ENCODE data around the gene CALD1. TPM values are rescaled to one million over a fixed set of nuclear protein-coding genes. Genes with fewer than 3 reads are reported as not detected.

The CALD1 gene
- total RNA-seq, 4 donors from 2014 or later, result 162 to 401 (median 226) TPM

- Histone ChIP-seq H3K27me3 (no peaks in the 10 kb centered on the region), H3K4me1 (peaks cover 0 to 29% (median 9%) of the 10 kb centered on the region in 4 donors), H3K4me3 (no peak overlapping the region), H3K27ac (peak overlapping the region; percentile 19 to 65 (median 59)), H3K9me3 (no peaks in the 10 kb centered on the region), H3K36me3 (peaks cover 0 to 7% (median 0%) of the 10 kb centered on the region in 4 donors)
- DNase-seq, result no peak
- TF ChIP-seq EP300 (IDR thresholded peaks at IDR 0.05; ENCODE audit: low read depth) (no peak), POLR2AphosphoS5 (IDR thresholded peaks at IDR 0.05) (no peak), CTCF (IDR thresholded peaks at IDR 0.05) (no peak), POLR2A (IDR thresholded peaks at IDR 0.05) (no peak)
- in situ Hi-C loops (cut with MboI; ENCODE audit: low pct_ligation_motif_present in 1 of 4, low pct_unique_long_range_greater_than_20kb in 1 of 4, low sequenced_read_pairs in 3 of 4), result loop anchor here in 3 of 4 donors (10.0 kb wide), 1 partner anchor 169 kb away; no protein-coding TSS in a partner anchor
- WGBS, 2 donors (ENCODE audit: low coverage in 1 of 2), result 45 to 56% methylated on average over 3 to 6 of the region's 6 CpGs
- intact Hi-C loops (cut with DNase I; ENCODE audit: low total_unique reads), result no loop called here
Measured at GRCh38 chr7:134995239-134996096, 216.0 kb downstream of the CALD1 start.

- Histone ChIP-seq H3K36me3 (peaks cover 0 to 7% (median 0%) of the 10 kb centered on the region in 4 donors), H3K4me3 (no peak overlapping the region), H3K4me1 (peaks cover 0 to 27% (median 9%) of the 10 kb centered on the region in 4 donors), H3K27me3 (no peaks in the 10 kb centered on the region), H3K27ac (peak overlapping the region; percentile 17 to 65 (median 59)), H3K9me3 (no peaks in the 10 kb centered on the region)
- 64 to 72% methylated on average over 2 of the region's 2 CpGs for WGBS, 2 donors (ENCODE audit: low coverage in 1 of 2)
- intact Hi-C loops (cut with DNase I; ENCODE audit: low total_unique reads) (no loop called here), in situ Hi-C loops (cut with MboI; ENCODE audit: low pct_ligation_motif_present in 1 of 4, low pct_unique_long_range_greater_than_20kb in 1 of 4, low sequenced_read_pairs in 3 of 4) (loop anchor here in 3 of 4 donors (10.0 kb wide), 1 partner anchor 169 kb away; no protein-coding TSS in a partner anchor)
- DNase-seq, result peak; percentile 32
- TF ChIP-seq EP300 (IDR thresholded peaks at IDR 0.05; ENCODE audit: low read depth) (no peak), POLR2AphosphoS5 (IDR thresholded peaks at IDR 0.05) (no peak), CTCF (IDR thresholded peaks at IDR 0.05) (no peak), POLR2A (IDR thresholded peaks at IDR 0.05) (no peak)
Measured at GRCh38 chr7:134996097-134996550, 216.7 kb downstream of the CALD1 start.

- H3K4me3 ChIP-seq, result no peak overlapping the region
- H3K36me3 ChIP-seq, result peaks cover 0 to 7% (median 0%) of the 10 kb centered on the region in 4 donors
- WGBS, 2 donors (ENCODE audit: low coverage in 1 of 2), result 95% methylated on average over 3 of the region's 3 CpGs; no CpG with 5 or more reads in 1 of the 2 donors
- in situ Hi-C loops (cut with MboI; ENCODE audit: low pct_ligation_motif_present in 1 of 4, low pct_unique_long_range_greater_than_20kb in 1 of 4, low sequenced_read_pairs in 3 of 4), result loop anchor here in 3 of 4 donors (10.0 kb wide), 1 partner anchor 167 kb away; no protein-coding TSS in a partner anchor
- no peaks in the 10 kb centered on the region for H3K27me3 ChIP-seq
- intact Hi-C loops (cut with DNase I; ENCODE audit: low total_unique reads), result no loop called here
- H3K27ac ChIP-seq, result peak overlapping the region in 1 of 4 donors; percentile 65
- no peaks in the 10 kb centered on the region for H3K9me3 ChIP-seq
- peaks cover 0 to 16% (median under 1%) of the 10 kb centered on the region in 4 donors for H3K4me1 ChIP-seq
- TF ChIP-seq POLR2A (IDR thresholded peaks at IDR 0.05), result no peak
- no peak for TF ChIP-seq POLR2AphosphoS5 (IDR thresholded peaks at IDR 0.05)
- no peak for TF ChIP-seq EP300 (IDR thresholded peaks at IDR 0.05; ENCODE audit: low read depth)
- TF ChIP-seq CTCF (IDR thresholded peaks at IDR 0.05), result no peak
- DNase-seq, result no peak
Measured at GRCh38 chr7:134997214-134997885, 217.9 kb downstream of the CALD1 start.

GRCh38 chr7:134999136-134999535 is 219.7 kb downstream of the CALD1 start:
- intact Hi-C loops (cut with DNase I; ENCODE audit: low total_unique reads) (no loop called here), in situ Hi-C loops (cut with MboI; ENCODE audit: low pct_ligation_motif_present in 1 of 4, low pct_unique_long_range_greater_than_20kb in 1 of 4, low sequenced_read_pairs in 3 of 4) (loop anchor here in 3 of 4 donors (10.0 kb wide), 1 partner anchor 166 kb away; no protein-coding TSS in a partner anchor)
- Histone ChIP-seq H3K27ac (no peak overlapping the region), H3K4me1 (peaks cover 0 to 8% (median 0%) of the 10 kb centered on the region in 4 donors), H3K36me3 (peaks cover 0 to 5% (median 0%) of the 10 kb centered on the region in 4 donors), H3K9me3 (no peaks in the 10 kb centered on the region), H3K27me3 (no peaks in the 10 kb centered on the region), H3K4me3 (no peak overlapping the region)
- TF ChIP-seq EP300 (IDR thresholded peaks at IDR 0.05; ENCODE audit: low read depth) (no peak), POLR2A (IDR thresholded peaks at IDR 0.05) (no peak), POLR2AphosphoS5 (IDR thresholded peaks at IDR 0.05) (no peak), CTCF (IDR thresholded peaks at IDR 0.05) (no peak)
- 94 to 98% methylated on average over 3 of the region's 3 CpGs for WGBS, 2 donors (ENCODE audit: low coverage in 1 of 2)
- DNase-seq, result no peak
